ENCODE data around the gene SNAI3. TPM values are rescaled to one million over a fixed set of nuclear protein-coding genes. Genes with fewer than 3 reads are reported as not detected.

The SNAI3 gene
- total RNA-seq, 4 donors from 2014 or later = 0.40 to 0.44 TPM; not detected in 2

DNA sequence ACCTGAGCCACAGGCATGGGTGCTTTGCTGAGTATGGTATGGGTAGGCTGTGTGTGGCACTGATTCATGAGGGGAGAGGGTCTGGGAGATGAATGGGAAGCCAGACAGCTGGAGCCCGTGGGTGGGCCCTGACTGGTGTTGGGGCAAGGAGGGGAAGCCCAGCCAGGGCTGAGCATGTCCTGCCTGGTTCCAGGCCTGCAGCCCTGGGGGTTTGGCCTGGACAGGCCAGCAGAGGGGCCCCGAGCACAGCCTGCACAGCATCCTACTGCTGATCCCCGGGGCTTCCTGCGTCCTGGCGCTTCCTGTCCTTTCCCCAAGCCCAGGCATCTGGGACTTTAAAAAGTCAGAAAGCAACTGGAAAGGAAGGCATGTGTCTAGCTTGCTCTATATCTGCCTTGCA, 18.8 kb downstream of the SNAI3 start:
- Histone ChIP-seq H3K4me1 (peaks cover 8% of the 10 kb centered on the region), H3K36me3 (no peaks in the 10 kb centered on the region), H3K27ac (no peak overlapping the region), H3K9me3 (no peaks in the 10 kb centered on the region), H3K27me3 (no peaks in the 10 kb centered on the region), H3K4me3 (no peak overlapping the region)
- no peak for DNase-seq (ENCODE audit: low spot score in 2 of 2)
- 62% methylated on average over 5 of the region's 5 CpGs for WGBS
- TF ChIP-seq, protein P1, sequence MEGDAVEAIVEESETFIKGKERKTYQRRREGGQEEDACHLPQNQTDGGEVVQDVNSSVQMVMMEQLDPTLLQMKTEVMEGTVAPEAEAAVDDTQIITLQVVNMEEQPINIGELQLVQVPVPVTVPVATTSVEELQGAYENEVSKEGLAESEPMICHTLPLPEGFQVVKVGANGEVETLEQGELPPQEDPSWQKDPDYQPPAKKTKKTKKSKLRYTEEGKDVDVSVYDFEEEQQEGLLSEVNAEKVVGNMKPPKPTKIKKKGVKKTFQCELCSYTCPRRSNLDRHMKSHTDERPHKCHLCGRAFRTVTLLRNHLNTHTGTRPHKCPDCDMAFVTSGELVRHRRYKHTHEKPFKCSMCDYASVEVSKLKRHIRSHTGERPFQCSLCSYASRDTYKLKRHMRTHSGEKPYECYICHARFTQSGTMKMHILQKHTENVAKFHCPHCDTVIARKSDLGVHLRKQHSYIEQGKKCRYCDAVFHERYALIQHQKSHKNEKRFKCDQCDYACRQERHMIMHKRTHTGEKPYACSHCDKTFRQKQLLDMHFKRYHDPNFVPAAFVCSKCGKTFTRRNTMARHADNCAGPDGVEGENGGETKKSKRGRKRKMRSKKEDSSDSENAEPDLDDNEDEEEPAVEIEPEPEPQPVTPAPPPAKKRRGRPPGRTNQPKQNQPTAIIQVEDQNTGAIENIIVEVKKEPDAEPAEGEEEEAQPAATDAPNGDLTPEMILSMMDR (IDR thresholded peaks at IDR 0.05) = no peak
- TF ChIP-seq POLR2AphosphoS5 (IDR thresholded peaks at IDR 0.05) (no peak), POLR2A (IDR thresholded peaks at IDR 0.05) (no peak), EP300 (IDR thresholded peaks at IDR 0.05) (no peak)

DNA sequence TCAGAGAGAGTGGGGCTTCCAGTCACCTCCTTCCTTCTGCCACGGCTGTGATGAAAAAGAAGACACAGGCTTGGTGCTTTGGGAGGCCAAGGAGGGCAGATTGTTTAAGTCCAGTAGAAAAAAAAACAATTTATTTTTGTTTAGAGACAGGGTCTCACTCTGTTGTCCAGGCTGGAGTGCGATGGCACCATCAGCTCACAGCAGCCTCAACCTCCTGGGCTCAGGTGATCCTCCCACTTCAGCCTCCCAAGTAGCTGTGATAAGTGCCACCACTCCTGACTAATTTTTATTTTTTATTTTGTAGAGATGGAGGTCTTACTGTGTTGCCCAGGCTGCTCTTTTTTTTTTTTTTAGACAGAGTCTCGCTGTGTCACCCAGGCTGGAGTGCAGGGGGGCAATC, 20.7 kb downstream of the SNAI3 start:
- H3K27ac ChIP-seq = no peak overlapping the region
- no peaks in the 10 kb centered on the region for H3K36me3 ChIP-seq
- no peaks in the 10 kb centered on the region for H3K27me3 ChIP-seq
- peaks cover 23% of the 10 kb centered on the region for H3K4me1 ChIP-seq
- no peaks in the 10 kb centered on the region for H3K9me3 ChIP-seq
- no peak overlapping the region for H3K4me3 ChIP-seq
- DNase-seq (ENCODE audit: low spot score in 2 of 2) = no peak
- no peak for TF ChIP-seq EP300 (IDR thresholded peaks at IDR 0.05)
- no peak for TF ChIP-seq POLR2AphosphoS5 (IDR thresholded peaks at IDR 0.05)
- TF ChIP-seq, protein P1 (IDR thresholded peaks at IDR 0.05) = no peak
- TF ChIP-seq POLR2A (IDR thresholded peaks at IDR 0.05) = no peak
- 82% methylated on average over 3 of the region's 3 CpGs for WGBS

DNA sequence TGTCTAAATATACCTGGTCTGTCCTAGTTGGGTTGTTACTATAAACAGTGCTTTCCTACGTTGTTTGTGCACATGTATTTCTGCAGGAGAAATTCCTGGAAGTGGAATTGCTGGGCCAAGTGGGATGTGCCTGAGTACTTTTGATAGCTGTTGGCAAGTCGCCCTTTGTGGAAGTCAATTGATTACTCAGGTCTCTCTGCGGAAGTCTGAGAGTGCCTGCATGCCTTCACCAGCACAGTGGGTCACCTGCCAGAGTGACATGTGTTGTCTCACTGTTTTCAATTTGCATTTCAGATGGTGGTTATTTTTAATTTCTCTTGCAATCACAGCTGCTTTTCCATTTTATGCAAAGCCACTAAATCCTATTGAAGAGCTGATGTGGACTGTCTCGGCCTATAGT, 21.2 kb downstream of the SNAI3 start:
- Histone ChIP-seq H3K4me1 (peaks cover 23% of the 10 kb centered on the region), H3K36me3 (no peaks in the 10 kb centered on the region), H3K9me3 (no peaks in the 10 kb centered on the region), H3K27ac (no peak overlapping the region), H3K27me3 (no peaks in the 10 kb centered on the region), H3K4me3 (no peak overlapping the region)
- TF ChIP-seq POLR2AphosphoS5 (IDR thresholded peaks at IDR 0.05) (no peak), EP300 (IDR thresholded peaks at IDR 0.05) (no peak), POLR2A (IDR thresholded peaks at IDR 0.05) (no peak)
- TF ChIP-seq, protein P1 (IDR thresholded peaks at IDR 0.05) = no peak
- no peak for DNase-seq (ENCODE audit: low spot score in 2 of 2)
- WGBS = 38% methylated on average over 4 of the region's 4 CpGs

DNA sequence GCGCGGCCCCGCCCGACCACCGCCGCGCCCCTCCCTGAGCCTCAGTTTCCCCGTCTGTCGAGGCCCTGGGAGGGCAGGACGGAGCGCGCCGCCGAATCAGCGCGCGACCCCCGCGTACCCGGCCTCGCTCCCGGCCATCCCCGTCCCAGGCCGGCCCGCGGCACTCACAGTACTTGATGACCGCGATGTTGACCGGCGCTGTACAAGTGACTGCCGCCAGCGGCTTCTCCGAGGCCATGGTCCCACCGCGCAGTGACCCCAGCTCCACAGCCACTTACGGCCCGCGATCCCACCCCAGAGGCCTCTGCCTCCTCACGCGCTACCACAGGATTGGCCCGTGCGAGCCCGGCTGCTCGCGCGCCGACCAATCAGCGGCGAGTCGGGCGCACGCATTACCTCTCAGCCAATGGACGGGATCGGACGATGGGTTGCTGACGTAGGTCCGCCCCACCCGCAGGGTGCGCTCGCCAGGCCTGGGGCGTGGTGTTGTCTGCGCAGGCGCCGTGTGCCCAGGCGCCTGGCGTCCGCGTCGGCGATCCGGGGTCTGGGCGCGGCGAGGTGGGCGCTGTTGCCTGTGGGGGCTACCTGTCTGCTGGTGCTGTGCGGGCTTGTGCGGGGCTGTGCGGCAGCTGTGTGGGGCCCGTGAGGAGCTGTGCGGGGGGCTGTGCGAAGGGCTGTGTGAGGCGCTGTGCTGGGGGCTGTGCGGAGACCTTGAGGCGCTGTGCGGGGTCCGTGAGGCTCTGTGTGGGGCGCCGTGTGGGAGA, 23.3 kb downstream of the SNAI3 start, which contains the start of gene MVD:
Gene MVD, minus strand, starts transcription at position 249 of the 764 bp plus-strand sequence. Its CDS starts 11 bp downstream, at position 238.
- TF ChIP-seq POLR2A (IDR thresholded peaks at IDR 0.05) (peak; percentile 18 to 82), EP300 (IDR thresholded peaks at IDR 0.05) (no peak), POLR2AphosphoS5 (IDR thresholded peaks at IDR 0.05) (peak in 2 of 3 donors; percentile 22 to 57)
- TF ChIP-seq, protein P1 (IDR thresholded peaks at IDR 0.05) = no peak
- H3K9me3 ChIP-seq = no peaks in the 10 kb centered on the region
- 5% methylated on average over 7 of the region's 88 CpGs for WGBS
- H3K4me3 ChIP-seq = peak within 1 kb of the TSS; percentile 96
- H3K4me1 ChIP-seq = peaks cover 23% of the 10 kb centered on the region
- DNase-seq (ENCODE audit: low spot score in 2 of 2) = peak; percentile 97 to 99
- H3K27ac ChIP-seq = peak within 1 kb of the TSS; percentile 75
- no peaks in the 10 kb centered on the region for H3K36me3 ChIP-seq
- no peaks in the 10 kb centered on the region for H3K27me3 ChIP-seq

DNA sequence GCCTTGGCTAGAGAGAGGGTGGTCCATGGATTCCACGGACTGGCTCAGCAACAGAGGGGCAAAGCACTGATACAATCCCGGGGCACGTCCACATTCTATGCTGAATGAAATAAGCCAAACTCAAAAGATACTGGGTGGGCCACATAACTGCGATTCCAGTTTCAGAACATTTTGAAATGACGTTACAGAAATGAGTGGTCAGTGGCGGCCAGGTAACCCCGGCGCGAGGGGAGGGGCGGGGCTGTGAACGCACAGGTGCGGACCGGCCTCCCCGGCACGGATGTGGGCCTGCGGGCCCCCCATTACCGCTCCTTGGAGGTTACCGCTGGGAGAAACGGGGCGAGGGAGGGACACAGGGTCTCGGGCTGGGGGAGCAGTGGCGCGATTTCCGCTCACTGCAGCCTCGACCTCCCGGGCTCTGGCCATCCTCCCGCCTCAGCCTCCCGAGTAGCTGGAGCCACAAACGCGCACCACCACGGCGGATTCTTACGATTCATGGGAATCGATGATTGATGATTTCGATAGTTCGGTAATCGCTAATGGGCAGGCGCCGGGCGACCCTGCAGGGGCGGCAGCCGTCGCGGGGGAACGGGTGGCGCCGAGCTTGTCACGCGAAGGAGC, 24.0 kb downstream of the SNAI3 start:
- Histone ChIP-seq H3K4me1 (peaks cover 23% of the 10 kb centered on the region), H3K27ac (peak overlapping the region; percentile 75), H3K4me3 (peak overlapping the region; percentile 96), H3K27me3 (no peaks in the 10 kb centered on the region), H3K9me3 (no peaks in the 10 kb centered on the region), H3K36me3 (no peaks in the 10 kb centered on the region)
- DNase-seq (ENCODE audit: low spot score in 2 of 2) = no peak
- WGBS = 3% methylated on average over 28 of the region's 49 CpGs
- TF ChIP-seq, protein P1 (IDR thresholded peaks at IDR 0.05) = no peak
- TF ChIP-seq POLR2AphosphoS5 (IDR thresholded peaks at IDR 0.05) = no peak
- TF ChIP-seq POLR2A (IDR thresholded peaks at IDR 0.05) = no peak
- no peak for TF ChIP-seq EP300 (IDR thresholded peaks at IDR 0.05)
